Neural progenitor cell (in vitro differentiated cells): ENCODE results near the gene BBS9. TPM values are rescaled to one million over a fixed set of nuclear protein-coding genes. Genes with fewer than 3 reads are reported as not detected.

Experiments used
- DNase-seq: peaks from one replicate; pipeline ENCODE4 v3.0.0-alpha.2; 2016; ENCODE audit warnings: low spot score
- H2AFZ ChIP-seq: fragments of 200-600 bp; sonication (generic); replicated peaks from 2 replicates; pipeline ENCODE4 v1.6.1; 2016; ENCODE audit warnings: antibody characterized with exemption
- H3F3A ChIP-seq: fragments of 200-600 bp; sonication (generic); 2 replicates; pipeline ENCODE4 v1.6.1; 2016; ENCODE audit warnings: antibody characterized with exemption, low read depth
- H3K27ac ChIP-seq: fragments of 200-600 bp; sonication (generic); 2 replicates; pipeline ENCODE4 v1.5.1; 2016; ENCODE audit warnings: mild to moderate bottlenecking
- H3K27me3 ChIP-seq: fragments of 200-600 bp; sonication (generic); 2 replicates; pipeline ENCODE4 v1.6.1; 2016; ENCODE audit warnings: mild to moderate bottlenecking, moderate library complexity
- H3K36me3 ChIP-seq: fragments of 200-600 bp; sonication (generic); 2 replicates; pipeline ENCODE4 v1.5.1; 2016
- H3K4me1 ChIP-seq: fragments of 200-600 bp; sonication (generic); 2 replicates; pipeline ENCODE4 v1.6.1; 2016; ENCODE audit warnings: mixed run types
- H3K4me2 ChIP-seq: fragments of 200-600 bp; sonication (generic); 2 replicates; pipeline ENCODE4 v1.6.1; 2016
- H3K4me3 ChIP-seq: fragments of 200-600 bp; sonication (generic); 2 replicates; pipeline ENCODE4 v1.5.1; 2016
- H3K79me2 ChIP-seq: fragments of 200-600 bp; sonication (generic); 2 replicates; pipeline ENCODE4 v1.6.1; 2016; ENCODE audit warnings: low read depth
- H3K9ac ChIP-seq: fragments of 200-600 bp; sonication (generic); 2 replicates; pipeline ENCODE4 v1.6.1; 2016
- H3K9me3 ChIP-seq: fragments of 200-600 bp; sonication (generic); 2 replicates; pipeline ENCODE4 v1.5.1; 2016; ENCODE audit warnings: low read depth
- H4K20me1 ChIP-seq: fragments of 200-600 bp; sonication (generic); 2 replicates; pipeline ENCODE4 v1.6.1; 2016; ENCODE audit warnings: low read depth
- H3K27ac Mint-ChIP-seq: 3 replicates; pipeline ENCODE4 v1.8.0; 2021; ENCODE audit warnings: mixed read lengths
- H3K27me3 Mint-ChIP-seq: 2 replicates; pipeline ENCODE4 v1.8.0; 2022; ENCODE audit warnings: low read depth, mild to moderate bottlenecking, inconsistent platforms, moderate library complexity, mixed read lengths; ENCODE audit not compliant: insufficient read depth
- H3K36me3 Mint-ChIP-seq: 3 replicates; pipeline ENCODE4 v1.8.0; 2021; ENCODE audit warnings: mixed read lengths
- H3K4me1 Mint-ChIP-seq: 3 replicates; pipeline ENCODE4 v1.8.0; 2021; ENCODE audit warnings: mixed read lengths
- H3K4me3 Mint-ChIP-seq: 3 replicates; pipeline ENCODE4 v1.8.0; 2021; ENCODE audit warnings: mild to moderate bottlenecking, moderate library complexity, mixed read lengths
- H3K9me3 Mint-ChIP-seq: 3 replicates; pipeline ENCODE4 v1.8.0; 2020; ENCODE audit warnings: mixed read lengths
- EZH2 ChIP-seq: fragments of 200-600 bp; sonication (generic); IDR thresholded peaks from 2 replicates; pipeline ENCODE4 v1.6.1; 2017; ENCODE audit warnings: antibody characterized with exemption, mild to moderate bottlenecking, moderate library complexity
- EZH2phosphoT487 ChIP-seq: fragments of 200-600 bp; sonication (generic); IDR thresholded peaks from 2 replicates; pipeline ENCODE4 v1.6.1; 2017; ENCODE audit warnings: antibody characterized with exemption
- total RNA-seq: library from RNA; depleted of rRNA; stranded (reverse); fragments of >200 nt; gene quantifications from 2 replicates; pipeline ENCODE4 v1.2.3, GENCODE V29; 2015; ENCODE audit warnings: low replicate concordance
- TF ChIP-seq, protein P1 (sequence below): fragments of 200-600 bp; sonication (generic); IDR thresholded peaks from 2 replicates; pipeline ENCODE4 v1.5.1; 2017; ENCODE audit warnings: antibody characterized with exemption, mild to moderate bottlenecking

Gene BBS9
- total RNA-seq, 1 donor from 2014 or later: 40.3 TPM

DNA sequence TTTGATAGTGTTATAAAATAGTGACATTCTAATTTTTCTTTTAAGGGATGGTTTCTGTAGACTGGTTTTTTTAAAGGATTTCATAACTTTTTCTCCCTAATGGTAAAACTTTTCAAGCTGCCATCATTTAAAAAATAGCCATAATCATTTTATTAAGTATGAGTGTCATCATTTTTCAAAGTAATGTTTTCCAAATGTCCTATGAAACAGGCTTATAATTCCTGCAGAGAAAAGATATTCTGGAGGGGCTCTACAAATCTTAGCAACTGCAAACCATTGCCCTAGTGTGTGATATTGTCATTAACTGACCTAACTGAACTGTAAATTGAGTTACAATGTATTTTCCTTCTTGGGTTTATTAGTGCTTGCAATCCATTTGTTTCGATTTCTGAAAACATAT lies 226.0 kb downstream of the BBS9 start:
- H3F3A ChIP-seq: no peaks in the 10 kb centered on the region
- H3K27ac ChIP-seq: no peak overlapping the region
- Mint-ChIP-seq H3K4me3 (no peak overlapping the region), H3K9me3 (no peaks in the 10 kb centered on the region), H3K27ac (no peak overlapping the region), H3K27me3 (no peaks in the 10 kb centered on the region), H3K4me1 (no peaks in the 10 kb centered on the region), H3K36me3 (peaks cover 1% of the 10 kb centered on the region)
- peaks cover 9% of the 10 kb centered on the region for H3K4me1 ChIP-seq
- no peak for DNase-seq
- no peaks in the 10 kb centered on the region for H3K36me3 ChIP-seq
- H3K4me3 ChIP-seq: peak overlapping the region; percentile 10
- no peak overlapping the region for H2AFZ ChIP-seq
- peak overlapping the region; percentile 44 for H3K4me2 ChIP-seq
- H3K9ac ChIP-seq: no peak overlapping the region
- no peaks in the 10 kb centered on the region for H4K20me1 ChIP-seq
- H3K9me3 ChIP-seq: no peaks in the 10 kb centered on the region
- no peak for TF ChIP-seq EZH2
- H3K79me2 ChIP-seq: peaks cover 46% of the 10 kb centered on the region
- H3K27me3 ChIP-seq: no peaks in the 10 kb centered on the region

DNA sequence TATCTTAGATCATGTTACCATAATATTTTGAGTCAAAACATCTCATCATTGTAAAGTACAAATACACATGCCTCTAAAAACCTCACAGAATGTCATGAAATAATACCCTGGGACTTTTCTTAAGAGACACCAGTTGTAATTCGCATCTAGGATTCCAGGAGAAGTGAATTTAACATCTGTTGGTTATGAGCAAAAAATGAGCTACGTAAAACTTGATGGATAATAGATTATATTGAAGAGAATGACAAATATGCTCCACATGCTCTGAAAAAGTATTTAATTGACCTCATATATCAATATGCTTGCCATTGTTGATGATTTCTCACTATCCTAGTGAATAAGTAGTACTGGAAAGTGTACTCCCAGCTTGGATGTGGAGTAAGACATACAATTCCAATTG lies 227.0 kb downstream of the BBS9 start:
- Histone ChIP-seq H3K36me3 (no peaks in the 10 kb centered on the region), H3K9me3 (no peaks in the 10 kb centered on the region), H3K4me2 (no peak overlapping the region), H3K79me2 (peaks cover 46% of the 10 kb centered on the region), H3K27me3 (no peaks in the 10 kb centered on the region), H3K27ac (no peak overlapping the region), H2AFZ (no peak overlapping the region), H3K4me1 (peaks cover 9% of the 10 kb centered on the region), H3K9ac (no peak overlapping the region), H3K4me3 (no peak overlapping the region), H4K20me1 (no peaks in the 10 kb centered on the region), H3F3A (no peaks in the 10 kb centered on the region)
- H3K4me3 Mint-ChIP-seq: no peak overlapping the region
- H3K27ac Mint-ChIP-seq: no peak overlapping the region
- no peak for DNase-seq
- peaks cover 1% of the 10 kb centered on the region for H3K36me3 Mint-ChIP-seq
- no peaks in the 10 kb centered on the region for H3K4me1 Mint-ChIP-seq
- H3K27me3 Mint-ChIP-seq: no peaks in the 10 kb centered on the region
- TF ChIP-seq EZH2 (no peak), EZH2phosphoT487 (no peak)
- TF ChIP-seq, protein P1, sequence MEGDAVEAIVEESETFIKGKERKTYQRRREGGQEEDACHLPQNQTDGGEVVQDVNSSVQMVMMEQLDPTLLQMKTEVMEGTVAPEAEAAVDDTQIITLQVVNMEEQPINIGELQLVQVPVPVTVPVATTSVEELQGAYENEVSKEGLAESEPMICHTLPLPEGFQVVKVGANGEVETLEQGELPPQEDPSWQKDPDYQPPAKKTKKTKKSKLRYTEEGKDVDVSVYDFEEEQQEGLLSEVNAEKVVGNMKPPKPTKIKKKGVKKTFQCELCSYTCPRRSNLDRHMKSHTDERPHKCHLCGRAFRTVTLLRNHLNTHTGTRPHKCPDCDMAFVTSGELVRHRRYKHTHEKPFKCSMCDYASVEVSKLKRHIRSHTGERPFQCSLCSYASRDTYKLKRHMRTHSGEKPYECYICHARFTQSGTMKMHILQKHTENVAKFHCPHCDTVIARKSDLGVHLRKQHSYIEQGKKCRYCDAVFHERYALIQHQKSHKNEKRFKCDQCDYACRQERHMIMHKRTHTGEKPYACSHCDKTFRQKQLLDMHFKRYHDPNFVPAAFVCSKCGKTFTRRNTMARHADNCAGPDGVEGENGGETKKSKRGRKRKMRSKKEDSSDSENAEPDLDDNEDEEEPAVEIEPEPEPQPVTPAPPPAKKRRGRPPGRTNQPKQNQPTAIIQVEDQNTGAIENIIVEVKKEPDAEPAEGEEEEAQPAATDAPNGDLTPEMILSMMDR: no peak
- H3K9me3 Mint-ChIP-seq: no peaks in the 10 kb centered on the region

DNA sequence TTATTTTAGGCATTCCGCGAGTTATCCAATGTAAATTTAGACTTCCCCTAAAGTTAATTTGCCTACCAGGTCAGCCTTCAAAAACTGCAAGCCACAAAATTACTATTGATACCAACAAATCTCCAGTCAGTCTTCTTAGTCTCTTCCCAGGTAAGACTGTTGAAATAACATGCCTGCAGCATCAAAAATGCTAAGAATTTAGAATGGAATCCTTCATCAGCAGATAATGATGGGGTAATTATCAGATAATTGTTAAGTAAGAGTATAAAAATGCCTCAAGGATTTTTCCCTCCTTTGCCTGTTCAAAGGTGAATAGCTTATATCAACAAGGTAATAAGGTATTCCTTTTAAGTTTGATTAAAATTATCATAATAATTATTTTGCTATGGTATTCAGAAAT lies 228.5 kb downstream of the BBS9 start:
- Histone ChIP-seq H2AFZ (no peak overlapping the region), H3F3A (no peaks in the 10 kb centered on the region), H3K27ac (no peak overlapping the region), H3K9me3 (no peaks in the 10 kb centered on the region), H3K27me3 (no peaks in the 10 kb centered on the region), H3K4me2 (no peak overlapping the region), H3K9ac (no peak overlapping the region), H3K4me3 (no peak overlapping the region), H3K36me3 (no peaks in the 10 kb centered on the region), H3K79me2 (peaks cover 42% of the 10 kb centered on the region), H3K4me1 (peaks cover 9% of the 10 kb centered on the region), H4K20me1 (no peaks in the 10 kb centered on the region)
- no peak overlapping the region for H3K4me3 Mint-ChIP-seq
- no peaks in the 10 kb centered on the region for H3K4me1 Mint-ChIP-seq
- no peak for DNase-seq
- no peaks in the 10 kb centered on the region for H3K36me3 Mint-ChIP-seq
- TF ChIP-seq, protein P1: no peak
- TF ChIP-seq EZH2 (no peak), EZH2phosphoT487 (no peak)
- H3K9me3 Mint-ChIP-seq: no peaks in the 10 kb centered on the region
- H3K27me3 Mint-ChIP-seq: no peaks in the 10 kb centered on the region
- H3K27ac Mint-ChIP-seq: no peak overlapping the region

DNA sequence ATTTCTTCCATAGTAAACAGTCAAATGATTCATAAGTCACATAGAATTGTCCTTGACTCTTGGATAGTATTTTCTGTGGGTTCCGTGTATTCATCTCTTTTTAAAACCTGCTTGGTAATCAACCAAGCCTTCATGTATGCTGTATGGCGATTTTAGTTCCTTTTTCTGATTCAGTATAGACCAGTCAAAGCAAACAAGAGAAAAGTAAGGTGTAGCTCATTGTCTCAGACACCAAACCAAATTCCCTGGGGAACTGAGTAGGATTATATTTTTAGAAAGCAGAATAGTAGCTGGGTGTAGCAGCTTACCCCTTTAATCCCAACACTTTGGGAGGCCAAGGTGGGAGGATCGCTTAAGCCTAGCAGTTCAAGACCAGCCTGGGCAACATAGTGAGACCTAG lies 240.5 kb downstream of the BBS9 start:
- Mint-ChIP-seq H3K27me3 (no peaks in the 10 kb centered on the region), H3K27ac (no peak overlapping the region), H3K36me3 (no peaks in the 10 kb centered on the region), H3K9me3 (no peaks in the 10 kb centered on the region), H3K4me3 (no peak overlapping the region), H3K4me1 (no peaks in the 10 kb centered on the region)
- Histone ChIP-seq H3K27me3 (no peaks in the 10 kb centered on the region), H3K79me2 (no peaks in the 10 kb centered on the region), H3K27ac (no peak overlapping the region), H3K4me1 (peaks cover 10% of the 10 kb centered on the region), H3K9me3 (no peaks in the 10 kb centered on the region), H4K20me1 (no peaks in the 10 kb centered on the region), H2AFZ (no peak overlapping the region), H3K36me3 (no peaks in the 10 kb centered on the region), H3K9ac (no peak overlapping the region), H3K4me3 (no peak overlapping the region), H3K4me2 (no peak overlapping the region), H3F3A (no peaks in the 10 kb centered on the region)
- no peak for DNase-seq
- TF ChIP-seq EZH2: no peak
- no peak for TF ChIP-seq EZH2phosphoT487
- TF ChIP-seq, protein P1: no peak
